Lung (tissue), 12 donors: ENCODE data around the gene HPN. TPM values are rescaled to one million over a fixed set of nuclear protein-coding genes. Genes with fewer than 3 reads are reported as not detected.

Experiments used
- ATAC-seq: fragments of 200-7000 bp; cut with Tn5 transposase; one replicate; pipeline ENCODE4 v1.9.1; 2020; ENCODE audit warnings: moderate number of reproducible peaks; ENCODE audit not compliant: insufficient read depth, low FRiP score
- DNase-seq, 3 donors: peaks; one replicate each; pipeline ENCODE4 v3.0.0-alpha.2; 2013 to 2017
- H3K27ac ChIP-seq, 2 donors: one replicate each; pipeline ENCODE4 v1.5.1; 2013; ENCODE audit warnings: mild to moderate bottlenecking in 2 of 2, moderate library complexity in 2 of 2, control low read depth in 1 of 2, inconsistent platforms in 1 of 2, low read depth in 1 of 2, low read length in 1 of 2
- H3K27me3 ChIP-seq, 3 donors: one replicate each; pipeline ENCODE4 v1.5.1; 2013; ENCODE audit warnings: low read length in 2 of 3; ENCODE audit not compliant: control insufficient read depth in 3 of 3, insufficient read depth in 3 of 3
- H3K36me3 ChIP-seq, 4 donors: one replicate each; pipeline ENCODE4 v1.5.1; 2013; ENCODE audit warnings: low read length in 4 of 4, mild to moderate bottlenecking in 1 of 4, moderate library complexity in 1 of 4; ENCODE audit not compliant: control insufficient read depth in 4 of 4, insufficient read depth in 4 of 4
- H3K4me1 ChIP-seq, 5 donors: one replicate each; pipeline ENCODE4 v1.5.1; 2013; ENCODE audit warnings: low read length in 5 of 5, mild to moderate bottlenecking in 2 of 5, moderate library complexity in 1 of 5; ENCODE audit not compliant: control insufficient read depth in 5 of 5, insufficient read depth in 5 of 5
- H3K4me3 ChIP-seq: one replicate; pipeline ENCODE4 v1.5.1; 2013; ENCODE audit warnings: mild to moderate bottlenecking, control low read depth, moderate library complexity
- H3K9ac ChIP-seq, 2 donors: one replicate each; pipeline ENCODE4 v1.5.1; 2013; ENCODE audit warnings: low read length in 2 of 2, control low read depth in 1 of 2; ENCODE audit not compliant: insufficient read depth in 1 of 2
- H3K9me3 ChIP-seq, 4 donors: one replicate each; pipeline ENCODE4 v1.5.1; 2013; ENCODE audit warnings: low read length in 3 of 4, mild to moderate bottlenecking in 1 of 4, moderate library complexity in 1 of 4; ENCODE audit not compliant: control insufficient read depth in 4 of 4, insufficient read depth in 3 of 4
- WGBS, 2 donors: extraction: QIAGEN DNeasy Blood & Tissue Kit; methylation state at CpG; one replicate each; pipeline ENCODE4 v1.1.7; 2013; 5-methylcytosine and 5-hydroxymethylcytosine counted together
- polyA plus RNA-seq, 2 donors: library from polyadenylated mRNA; stranded (reverse); fragments of 200-250 nt; gene quantifications; one replicate each; pipeline ENCODE4 v1.2.1, GENCODE V29; 2013
- total RNA-seq, 2 donors: library from RNA; depleted of rRNA in 1 of 2; stranded (reverse); fragments of >200 nt in 1 of 2; gene quantifications; one replicate each; pipeline ENCODE4 v1.2.1, GENCODE V29; 2014 to 2021
- TF ChIP-seq, protein P1 (sequence below): IDR thresholded peaks from 2 replicates; pipeline ENCODE4 v1.5.1; 2012; ENCODE audit warnings: mild to moderate bottlenecking; ENCODE audit errors: control extremely low read depth, extremely low read depth
- donor health status: control.
- donor health status: control.
- donor health status: Bipolar disorder and iron deficiency.
- donor health status: healthy.
- donor health status: DM: yes; HTN: yes; CAD: no.

Gene HPN
- total and polyA plus RNA-seq, 4 donors = 15.4 to 41.4 (median 26.8) TPM

DNA sequence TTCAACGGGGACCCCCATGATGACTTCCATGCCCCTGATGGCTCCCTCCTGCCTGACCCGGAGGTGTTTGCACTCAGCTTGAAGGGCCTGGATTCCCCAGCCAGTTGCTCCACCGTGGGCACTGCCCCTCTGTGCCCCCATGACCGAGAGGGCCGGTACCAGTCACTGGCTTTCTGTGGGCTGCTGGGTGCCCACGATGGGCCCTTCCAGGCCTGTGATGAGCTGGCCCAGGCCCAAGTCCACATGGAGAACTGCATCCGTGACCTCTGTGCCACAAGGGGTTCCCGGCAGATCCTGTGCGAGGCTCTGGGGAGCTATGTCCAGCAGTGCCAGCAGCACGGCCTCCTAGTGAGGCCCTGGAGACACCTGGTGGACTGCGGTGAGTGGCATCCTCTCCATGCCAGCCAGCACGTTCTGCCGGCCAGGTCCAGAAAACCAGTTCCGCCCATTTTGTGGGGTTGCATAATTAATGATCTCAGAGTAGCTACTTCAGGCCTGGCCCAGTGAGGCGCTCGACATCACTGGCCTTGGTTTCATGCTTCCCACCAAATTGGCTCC is 39.2 kb downstream of the HPN start:
- DNase-seq = no peak
- Histone ChIP-seq H3K4me1 (no peaks in the 10 kb centered on the region), H3K4me3 (no peak overlapping the region), H3K36me3 (no peaks in the 10 kb centered on the region), H3K27me3 (no peaks in the 10 kb centered on the region), H3K9ac (no peak overlapping the region), H3K27ac (no peak overlapping the region), H3K9me3 (no peaks in the 10 kb centered on the region)
- WGBS, 2 donors = 81 to 91% methylated on average over 16 of the region's 16 CpGs
- no peak for ATAC-seq
- TF ChIP-seq, protein P1, sequence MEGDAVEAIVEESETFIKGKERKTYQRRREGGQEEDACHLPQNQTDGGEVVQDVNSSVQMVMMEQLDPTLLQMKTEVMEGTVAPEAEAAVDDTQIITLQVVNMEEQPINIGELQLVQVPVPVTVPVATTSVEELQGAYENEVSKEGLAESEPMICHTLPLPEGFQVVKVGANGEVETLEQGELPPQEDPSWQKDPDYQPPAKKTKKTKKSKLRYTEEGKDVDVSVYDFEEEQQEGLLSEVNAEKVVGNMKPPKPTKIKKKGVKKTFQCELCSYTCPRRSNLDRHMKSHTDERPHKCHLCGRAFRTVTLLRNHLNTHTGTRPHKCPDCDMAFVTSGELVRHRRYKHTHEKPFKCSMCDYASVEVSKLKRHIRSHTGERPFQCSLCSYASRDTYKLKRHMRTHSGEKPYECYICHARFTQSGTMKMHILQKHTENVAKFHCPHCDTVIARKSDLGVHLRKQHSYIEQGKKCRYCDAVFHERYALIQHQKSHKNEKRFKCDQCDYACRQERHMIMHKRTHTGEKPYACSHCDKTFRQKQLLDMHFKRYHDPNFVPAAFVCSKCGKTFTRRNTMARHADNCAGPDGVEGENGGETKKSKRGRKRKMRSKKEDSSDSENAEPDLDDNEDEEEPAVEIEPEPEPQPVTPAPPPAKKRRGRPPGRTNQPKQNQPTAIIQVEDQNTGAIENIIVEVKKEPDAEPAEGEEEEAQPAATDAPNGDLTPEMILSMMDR = no peak

- WGBS, 2 donors = 83 to 93% methylated on average over 6 of the region's 6 CpGs
- Histone ChIP-seq H3K27ac (no peak overlapping the region), H3K36me3 (no peaks in the 10 kb centered on the region), H3K4me3 (no peak overlapping the region), H3K9me3 (no peaks in the 10 kb centered on the region), H3K27me3 (no peaks in the 10 kb centered on the region), H3K4me1 (no peaks in the 10 kb centered on the region), H3K9ac (no peak overlapping the region)
- TF ChIP-seq, protein P1 = no peak
- ATAC-seq = no peak
- no peak for DNase-seq
These were observed 39.7 kb downstream of the HPN start for GRCh38 chr19:35081201-35081600.

- no peak for DNase-seq
- Histone ChIP-seq H3K27me3 (no peaks in the 10 kb centered on the region), H3K27ac (no peak overlapping the region), H3K36me3 (no peaks in the 10 kb centered on the region), H3K4me1 (no peaks in the 10 kb centered on the region), H3K9ac (no peak overlapping the region), H3K9me3 (no peaks in the 10 kb centered on the region), H3K4me3 (no peak overlapping the region)
- no peak for ATAC-seq
- TF ChIP-seq, protein P1 = no peak
- WGBS, 2 donors = 85 to 93% methylated on average over 15 of the region's 15 CpGs
These were observed 42.4 kb downstream of the HPN start for GRCh38 chr19:35083691-35084508.
